Muscle layer of colon (tissue), 2 donors: ENCODE measurements around the gene C2orf49.

ENCODE experiments used
- H3K27ac ChIP-seq: one replicate; pipeline ENCODE4 v1.7.0; 2013; ENCODE audit warnings: low read depth, mild to moderate bottlenecking, low read length, moderate library complexity
- H3K27me3 ChIP-seq, 2 donors: one replicate each; pipeline ENCODE4 v1.7.0; 2013; ENCODE audit warnings: low read length in 2 of 2, mild to moderate bottlenecking in 2 of 2; ENCODE audit not compliant: insufficient read depth in 2 of 2, control insufficient read depth in 1 of 2
- H3K36me3 ChIP-seq: one replicate; pipeline ENCODE4 v1.7.0; 2013; ENCODE audit warnings: mild to moderate bottlenecking, low read length; ENCODE audit not compliant: insufficient read depth
- H3K4me1 ChIP-seq: one replicate; pipeline ENCODE4 v1.7.0; 2013; ENCODE audit warnings: mild to moderate bottlenecking, low read length; ENCODE audit not compliant: insufficient read depth
- H3K4me3 ChIP-seq, 2 donors: one replicate each; pipeline ENCODE4 v1.7.0; 2013; ENCODE audit warnings: low read length in 2 of 2, low read depth in 1 of 2, mild to moderate bottlenecking in 1 of 2, moderate library complexity in 1 of 2
- H3K9ac ChIP-seq: one replicate; pipeline ENCODE4 v1.7.0; 2013; ENCODE audit warnings: low read length
- H3K9me3 ChIP-seq: one replicate; pipeline ENCODE4 v1.7.0; 2013; ENCODE audit warnings: mild to moderate bottlenecking, low read length
- donor health status: abdominal sarcoma.
- donor health status: Adenocarcinoma of cecum.

C2orf49 gene

GRCh38 chr2:105334211-105334610 is 3.1 kb upstream of the C2orf49 start:
- no peak overlapping the region for H3K27ac ChIP-seq
- H3K4me1 ChIP-seq = peaks cover 34% of the 10 kb centered on the region

GRCh38 chr2:105335469-105335868 is 1.9 kb upstream of the C2orf49 start:
- Histone ChIP-seq H3K27me3 (no peaks in the 10 kb centered on the region), H3K4me1 (peaks cover 31% of the 10 kb centered on the region), H3K27ac (no peak overlapping the region), H3K4me3 (no peak overlapping the region), H3K36me3 (peaks cover 3% of the 10 kb centered on the region), H3K9ac (no peak overlapping the region), H3K9me3 (no peaks in the 10 kb centered on the region)

More at GRCh38 chr2:105334211-105334610, 3.1 kb upstream of the C2orf49 start:
- Histone ChIP-seq H3K9ac (no peak overlapping the region), H3K9me3 (no peaks in the 10 kb centered on the region), H3K36me3 (peaks cover 3% of the 10 kb centered on the region), H3K4me3 (no peak overlapping the region), H3K27me3 (no peaks in the 10 kb centered on the region)

- Histone ChIP-seq H3K4me3 (peak overlapping the region; percentile 75 to 96), H3K9me3 (no peaks in the 10 kb centered on the region), H3K4me1 (peaks cover 26% of the 10 kb centered on the region), H3K9ac (peak overlapping the region; percentile 79), H3K36me3 (peaks cover 8% of the 10 kb centered on the region), H3K27me3 (no peaks in the 10 kb centered on the region), H3K27ac (peak overlapping the region; percentile 97)
Observed at GRCh38 chr2:105336786-105337121, 586 bp upstream of the C2orf49 start.

- Histone ChIP-seq H3K36me3 (peaks cover 17% of the 10 kb centered on the region), H3K9me3 (no peaks in the 10 kb centered on the region), H3K4me3 (peak overlapping the region; percentile 75 to 96), H3K4me1 (peaks cover 26% of the 10 kb centered on the region), H3K27ac (peak overlapping the region; percentile 81), H3K9ac (peak overlapping the region; percentile 88), H3K27me3 (no peaks in the 10 kb centered on the region)
Observed at GRCh38 chr2:105338020-105338385, 663 bp downstream of the C2orf49 start.

- H3K27ac ChIP-seq = no peak overlapping the region
- no peak overlapping the region for H3K9ac ChIP-seq
Observed at GRCh38 chr2:105339414-105339813, 2.1 kb downstream of the C2orf49 start.

GRCh38 chr2:105344704-105345345 is 7.5 kb downstream of the C2orf49 start:
- no peaks in the 10 kb centered on the region for H3K27me3 ChIP-seq
- H3K27ac ChIP-seq = no peak overlapping the region
- H3K4me3 ChIP-seq = no peak overlapping the region
- no peak overlapping the region for H3K9ac ChIP-seq
- no peaks in the 10 kb centered on the region for H3K4me1 ChIP-seq
- H3K36me3 ChIP-seq = peaks cover 51% of the 10 kb centered on the region
- H3K9me3 ChIP-seq = no peaks in the 10 kb centered on the region

More at GRCh38 chr2:105339414-105339813, 2.1 kb downstream of the C2orf49 start:
- peaks cover 19% of the 10 kb centered on the region for H3K36me3 ChIP-seq
- H3K9me3 ChIP-seq = no peaks in the 10 kb centered on the region
- H3K4me1 ChIP-seq = peaks cover 26% of the 10 kb centered on the region
- H3K27me3 ChIP-seq = no peaks in the 10 kb centered on the region
- H3K4me3 ChIP-seq = no peak overlapping the region

GRCh38 chr2:105357122-105357521 is 19.8 kb downstream of the C2orf49 start:
- Histone ChIP-seq H3K27ac (no peak overlapping the region), H3K4me1 (no peaks in the 10 kb centered on the region), H3K9ac (no peak overlapping the region), H3K9me3 (no peaks in the 10 kb centered on the region), H3K4me3 (no peak overlapping the region), H3K27me3 (no peaks in the 10 kb centered on the region), H3K36me3 (peaks cover 47% of the 10 kb centered on the region)

- no peaks in the 10 kb centered on the region for H3K4me1 ChIP-seq
- H3K36me3 ChIP-seq = peaks cover 52% of the 10 kb centered on the region
- H3K27me3 ChIP-seq = no peaks in the 10 kb centered on the region
- H3K27ac ChIP-seq = no peak overlapping the region
- H3K9ac ChIP-seq = no peak overlapping the region
- H3K4me3 ChIP-seq = no peak overlapping the region
- no peaks in the 10 kb centered on the region for H3K9me3 ChIP-seq
Observed at GRCh38 chr2:105358593-105358992, 21.3 kb downstream of the C2orf49 start.

- H3K4me3 ChIP-seq = no peak overlapping the region
- no peaks in the 10 kb centered on the region for H3K9me3 ChIP-seq
- no peaks in the 10 kb centered on the region for H3K4me1 ChIP-seq
- peaks cover 61% of the 10 kb centered on the region for H3K36me3 ChIP-seq
- no peak overlapping the region for H3K27ac ChIP-seq
- H3K27me3 ChIP-seq = no peaks in the 10 kb centered on the region
- H3K9ac ChIP-seq = no peak overlapping the region
Observed at GRCh38 chr2:105361102-105361889, 24.0 kb downstream of the C2orf49 start.

GRCh38 chr2:105362862-105363591 is 25.7 kb downstream of the C2orf49 start:
- Histone ChIP-seq H3K27ac (no peak overlapping the region), H3K27me3 (no peaks in the 10 kb centered on the region), H3K36me3 (peaks cover 66% of the 10 kb centered on the region), H3K9me3 (no peaks in the 10 kb centered on the region), H3K9ac (no peak overlapping the region), H3K4me3 (no peak overlapping the region), H3K4me1 (no peaks in the 10 kb centered on the region)

GRCh38 chr2:105364436-105365139 is 27.2 kb downstream of the C2orf49 start:
- peaks cover 13% of the 10 kb centered on the region for H3K4me1 ChIP-seq
- H3K27me3 ChIP-seq = no peaks in the 10 kb centered on the region
- no peak overlapping the region for H3K9ac ChIP-seq
- no peak overlapping the region for H3K4me3 ChIP-seq
- no peaks in the 10 kb centered on the region for H3K9me3 ChIP-seq
- peaks cover 61% of the 10 kb centered on the region for H3K36me3 ChIP-seq
- H3K27ac ChIP-seq = no peak overlapping the region
